COLO668 (cell line): ENCODE data around the gene MON1B.
A peak's percentile ranks its signal among the peaks of the same experiment; 100 is the strongest.
"Not testable (repeated sequence)": the region's sequence is repeated elsewhere in the genome, so short reads cannot be mapped to it uniquely, and the experiment has no call there.

Source experiments
- DNase-seq: peaks from one replicate; lab custom pipeline; 2025; ENCODE audit not compliant: unreplicated experiment; lab: John Stamatoyannopoulos, UW

The MON1B gene

GRCh38 chr16:77238593-77238992, 47.6 kb downstream of the MON1B start:
- DNase-seq = peak; percentile 67

GRCh38 chr16:77242471-77242870, 51.5 kb downstream of the MON1B start:
- DNase-seq = not testable (repeated sequence)

- no peak for DNase-seq
Measured at GRCh38 chr16:77246150-77246549, 55.2 kb downstream of the MON1B start.

GRCh38 chr16:77250400-77250799, 59.4 kb downstream of the MON1B start:
- no peak for DNase-seq
